ENCODE data around the gene GDI2. TPM values are rescaled to one million over a fixed set of nuclear protein-coding genes. Genes with fewer than 3 reads are reported as not detected.

GDI2 gene
- total RNA-seq, 2 experiments from 2014 or later = 78.1 to 82.3 TPM

GRCh38 chr10:5736591-5736990 is 76.6 kb downstream of the GDI2 start:
- Mint-ChIP-seq H3K4me1 (ENCODE audit: low read depth) (peaks cover 23% of the 10 kb centered on the region), H3K36me3 (ENCODE audit: low read depth) (peaks cover 86% of the 10 kb centered on the region), H3K27ac (peak overlapping the region; percentile 60), H3K27me3 (no peaks in the 10 kb centered on the region), H3K4me3 (no peak overlapping the region), H3K9me3 (no peaks in the 10 kb centered on the region)
- no peak overlapping the region for H3K4me3 ChIP-seq (ENCODE audit: low read length)
- ATAC-seq (ENCODE audit: poor library complexity) (no peak), DNase-seq (no peak)
- H3K27me3 ChIP-seq (ENCODE audit: control insufficient read depth in 1 of 2, insufficient read depth in 2 of 2, low read length in 2 of 2) = no peaks in the 10 kb centered on the region
- H3K27ac ChIP-seq (ENCODE audit: low read depth in 1 of 2, low read length in 2 of 2) = no peak overlapping the region
- no peaks in the 10 kb centered on the region for H3K9me3 ChIP-seq (ENCODE audit: control insufficient read depth in 1 of 2, insufficient read depth in 1 of 2, low read length in 2 of 2)
- H3K36me3 ChIP-seq (ENCODE audit: insufficient read depth, low read length) = peaks cover 51% of the 10 kb centered on the region
- ChIA-PET CTCF (interaction anchor here (1.8 kb wide), 1 partner anchor 11 kb away, joined by 5 read pairs; no protein-coding TSS in a partner anchor), POLR2A (no interaction called here)
- TF ChIP-seq, protein P1, sequence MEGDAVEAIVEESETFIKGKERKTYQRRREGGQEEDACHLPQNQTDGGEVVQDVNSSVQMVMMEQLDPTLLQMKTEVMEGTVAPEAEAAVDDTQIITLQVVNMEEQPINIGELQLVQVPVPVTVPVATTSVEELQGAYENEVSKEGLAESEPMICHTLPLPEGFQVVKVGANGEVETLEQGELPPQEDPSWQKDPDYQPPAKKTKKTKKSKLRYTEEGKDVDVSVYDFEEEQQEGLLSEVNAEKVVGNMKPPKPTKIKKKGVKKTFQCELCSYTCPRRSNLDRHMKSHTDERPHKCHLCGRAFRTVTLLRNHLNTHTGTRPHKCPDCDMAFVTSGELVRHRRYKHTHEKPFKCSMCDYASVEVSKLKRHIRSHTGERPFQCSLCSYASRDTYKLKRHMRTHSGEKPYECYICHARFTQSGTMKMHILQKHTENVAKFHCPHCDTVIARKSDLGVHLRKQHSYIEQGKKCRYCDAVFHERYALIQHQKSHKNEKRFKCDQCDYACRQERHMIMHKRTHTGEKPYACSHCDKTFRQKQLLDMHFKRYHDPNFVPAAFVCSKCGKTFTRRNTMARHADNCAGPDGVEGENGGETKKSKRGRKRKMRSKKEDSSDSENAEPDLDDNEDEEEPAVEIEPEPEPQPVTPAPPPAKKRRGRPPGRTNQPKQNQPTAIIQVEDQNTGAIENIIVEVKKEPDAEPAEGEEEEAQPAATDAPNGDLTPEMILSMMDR (IDR thresholded peaks at IDR 0.05) = no peak
- H3K4me1 ChIP-seq (ENCODE audit: insufficient read depth, low read length) = no peaks in the 10 kb centered on the region
- intact Hi-C loops (cut with DNase I, micrococcal nuclease) = no loop called here

DNA sequence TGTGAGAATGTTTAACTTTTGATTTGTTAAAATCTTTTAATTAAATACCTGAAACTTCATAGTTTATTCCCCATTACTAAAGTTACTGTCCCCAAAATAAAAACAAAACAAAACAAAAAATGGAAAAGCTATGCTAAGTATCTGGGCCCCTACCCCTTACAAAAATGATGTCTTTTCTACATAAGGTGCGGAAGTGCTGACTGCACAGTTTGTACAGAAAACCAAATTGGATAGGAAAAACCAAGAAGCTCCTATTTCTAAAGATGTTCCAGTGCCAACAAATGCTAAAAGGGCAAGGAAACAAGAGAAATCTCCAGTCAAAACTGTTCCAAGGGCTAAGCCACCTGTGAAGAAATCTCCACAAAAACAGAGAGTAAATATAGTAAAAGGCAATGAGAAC is 78.1 kb downstream of the GDI2 start:
- POLR2A ChIA-PET = no interaction called here
- DNase-seq (no peak), ATAC-seq (ENCODE audit: poor library complexity) (no peak)
- no peak overlapping the region for H3K27ac ChIP-seq (ENCODE audit: low read depth in 1 of 2, low read length in 2 of 2)
- H3K27me3 ChIP-seq (ENCODE audit: control insufficient read depth in 1 of 2, insufficient read depth in 2 of 2, low read length in 2 of 2) = no peaks in the 10 kb centered on the region
- intact Hi-C loops (cut with DNase I, micrococcal nuclease) = no loop called here
- H3K4me1 Mint-ChIP-seq (ENCODE audit: low read depth) = peaks cover 21% of the 10 kb centered on the region
- peaks cover 86% of the 10 kb centered on the region for H3K36me3 Mint-ChIP-seq (ENCODE audit: low read depth)
- CTCF ChIA-PET = no interaction called here
- H3K4me3 ChIP-seq (ENCODE audit: low read length) = no peak overlapping the region
- H3K4me1 ChIP-seq (ENCODE audit: insufficient read depth, low read length) = no peaks in the 10 kb centered on the region
- peaks cover 51% of the 10 kb centered on the region for H3K36me3 ChIP-seq (ENCODE audit: insufficient read depth, low read length)
- peak overlapping the region; percentile 28 for H3K27ac Mint-ChIP-seq
- no peaks in the 10 kb centered on the region for H3K9me3 ChIP-seq (ENCODE audit: control insufficient read depth in 1 of 2, insufficient read depth in 1 of 2, low read length in 2 of 2)
- H3K27me3 Mint-ChIP-seq = no peaks in the 10 kb centered on the region
- no peak overlapping the region for H3K4me3 Mint-ChIP-seq
- TF ChIP-seq, protein P1 (IDR thresholded peaks at IDR 0.05) = no peak
- no peaks in the 10 kb centered on the region for H3K9me3 Mint-ChIP-seq

- Histone ChIP-seq H3K4me1 (ENCODE audit: insufficient read depth, low read length) (no peaks in the 10 kb centered on the region), H3K9me3 (ENCODE audit: control insufficient read depth in 1 of 2, insufficient read depth in 1 of 2, low read length in 2 of 2) (no peaks in the 10 kb centered on the region), H3K27me3 (ENCODE audit: control insufficient read depth in 1 of 2, insufficient read depth in 2 of 2, low read length in 2 of 2) (no peaks in the 10 kb centered on the region), H3K4me3 (ENCODE audit: low read length) (no peak overlapping the region), H3K36me3 (ENCODE audit: insufficient read depth, low read length) (peaks cover 54% of the 10 kb centered on the region), H3K27ac (ENCODE audit: low read depth in 1 of 2, low read length in 2 of 2) (no peak overlapping the region)
- no peak for ATAC-seq (ENCODE audit: poor library complexity)
- Mint-ChIP-seq H3K27me3 (no peaks in the 10 kb centered on the region), H3K27ac (peak overlapping the region; percentile 48), H3K4me3 (no peak overlapping the region), H3K9me3 (no peaks in the 10 kb centered on the region), H3K4me1 (ENCODE audit: low read depth) (peaks cover 15% of the 10 kb centered on the region), H3K36me3 (ENCODE audit: low read depth) (peaks cover 78% of the 10 kb centered on the region)
- no peak for DNase-seq
- intact Hi-C loops (cut with DNase I, micrococcal nuclease) = no loop called here
- ChIA-PET POLR2A (no interaction called here), CTCF (no interaction called here)
- TF ChIP-seq, protein P1 (IDR thresholded peaks at IDR 0.05) = no peak
Observed at GRCh38 chr10:5732141-5732540, 81.1 kb downstream of the GDI2 start.

Measured in CD4-positive, alpha-beta T cell (primary cell).